NCI-H146 (cell line): Measurements from ENCODE around the gene PEX14.

Experiments used
- DNase-seq: peaks from one replicate; lab custom pipeline; 2025; lab: John Stamatoyannopoulos, UW

The PEX14 gene

DNA sequence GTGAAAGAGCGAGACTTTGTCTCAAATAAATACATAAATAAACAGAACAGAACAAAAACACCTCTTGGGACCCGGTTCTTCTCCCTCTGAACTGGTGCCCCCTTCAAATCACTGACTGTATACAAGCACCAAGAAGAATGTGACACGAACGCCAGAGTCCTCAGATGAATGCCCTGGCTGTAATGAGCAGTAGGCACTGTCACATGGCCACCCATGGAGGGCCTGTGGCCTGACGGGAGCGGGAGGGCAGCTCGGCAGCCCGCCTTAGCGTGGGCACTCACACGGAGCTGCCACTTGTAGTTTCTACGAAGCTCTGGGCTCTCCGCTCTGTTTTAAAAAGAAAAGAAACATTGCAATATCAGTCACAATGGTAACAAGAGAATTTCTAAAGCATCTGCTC lies 146.0 kb downstream of the PEX14 start:
- DNase-seq = no peak

DNA sequence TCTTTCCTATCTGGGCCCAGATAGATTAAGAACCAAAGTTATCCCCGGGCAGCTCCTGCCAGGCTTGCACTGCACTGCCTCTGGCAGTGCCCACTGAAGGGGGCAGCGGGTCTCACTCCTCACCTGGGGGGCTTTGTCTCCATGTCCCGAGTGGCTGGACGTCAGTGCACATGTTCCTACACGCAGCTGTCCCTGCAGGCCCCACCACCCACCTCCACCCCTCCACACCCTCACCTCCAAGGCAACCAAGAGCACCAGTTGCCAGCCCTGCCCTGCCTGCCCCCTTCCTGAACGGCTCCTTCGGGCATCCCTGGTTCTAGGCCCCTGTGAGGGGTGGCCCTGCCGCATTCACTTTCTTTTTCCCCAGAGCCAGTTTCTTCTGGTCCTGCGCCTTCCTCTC lies 147.2 kb downstream of the PEX14 start:
- no peak for DNase-seq

DNA sequence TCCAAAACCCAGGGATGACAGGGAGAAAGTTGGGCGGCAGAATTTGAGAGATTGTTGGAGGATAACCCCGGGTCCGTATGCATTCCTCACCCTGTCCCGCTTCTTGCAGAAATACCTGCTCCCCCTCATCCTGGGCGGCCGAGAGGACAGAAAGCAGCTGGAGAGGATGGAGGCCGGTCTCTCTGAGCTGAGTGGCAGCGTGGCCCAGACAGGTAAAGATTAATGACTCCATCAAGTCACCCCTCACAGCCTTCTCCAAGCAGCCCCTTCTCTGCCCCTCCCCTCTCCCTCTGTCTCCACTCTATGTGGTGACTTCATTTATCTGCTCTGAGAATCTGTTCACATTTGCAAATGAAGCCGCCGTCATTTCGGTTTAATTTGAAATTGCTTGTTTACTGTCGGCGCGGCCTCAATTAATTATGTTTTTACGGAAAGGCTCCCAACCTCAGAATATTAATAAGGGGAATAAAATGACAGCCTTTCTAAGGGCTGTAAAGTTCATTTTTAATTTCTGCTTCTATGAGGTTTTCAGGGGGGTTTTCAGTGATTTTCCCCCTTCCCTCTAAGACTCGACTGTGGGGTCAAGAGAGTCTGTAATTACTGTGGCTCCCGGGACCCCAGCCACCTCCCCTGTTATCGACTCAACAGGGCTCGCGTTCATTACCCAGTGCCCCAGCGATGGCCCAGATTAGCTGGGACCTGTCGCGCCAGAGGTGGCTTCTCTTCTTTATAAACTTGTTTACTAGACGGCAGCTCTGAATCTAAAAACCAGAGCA lies 148.3 kb downstream of the PEX14 start:
- DNase-seq = no peak

DNA sequence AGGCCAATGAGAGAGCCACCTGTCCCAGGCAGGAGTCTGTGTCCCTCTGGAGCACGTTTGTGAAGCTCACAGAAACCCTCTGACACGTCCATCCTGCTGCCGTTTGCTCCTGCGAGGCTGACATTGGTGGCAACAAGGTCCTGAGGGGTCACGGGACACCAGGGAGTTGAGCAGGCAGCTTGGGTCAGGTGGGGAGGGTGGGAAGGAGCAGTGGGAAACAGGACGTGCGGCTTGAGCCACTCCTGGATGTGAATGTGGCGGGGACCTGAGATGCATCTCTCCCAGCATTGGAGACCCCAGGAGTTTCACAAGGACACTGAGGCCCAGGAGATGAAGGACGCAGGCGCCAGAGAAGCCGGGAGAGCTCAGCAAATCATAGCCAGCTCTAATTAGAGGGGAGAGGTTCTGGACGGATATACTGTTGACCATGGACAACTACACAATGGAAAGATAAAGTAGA lies 149.0 kb downstream of the PEX14 start:
- no peak for DNase-seq

DNA sequence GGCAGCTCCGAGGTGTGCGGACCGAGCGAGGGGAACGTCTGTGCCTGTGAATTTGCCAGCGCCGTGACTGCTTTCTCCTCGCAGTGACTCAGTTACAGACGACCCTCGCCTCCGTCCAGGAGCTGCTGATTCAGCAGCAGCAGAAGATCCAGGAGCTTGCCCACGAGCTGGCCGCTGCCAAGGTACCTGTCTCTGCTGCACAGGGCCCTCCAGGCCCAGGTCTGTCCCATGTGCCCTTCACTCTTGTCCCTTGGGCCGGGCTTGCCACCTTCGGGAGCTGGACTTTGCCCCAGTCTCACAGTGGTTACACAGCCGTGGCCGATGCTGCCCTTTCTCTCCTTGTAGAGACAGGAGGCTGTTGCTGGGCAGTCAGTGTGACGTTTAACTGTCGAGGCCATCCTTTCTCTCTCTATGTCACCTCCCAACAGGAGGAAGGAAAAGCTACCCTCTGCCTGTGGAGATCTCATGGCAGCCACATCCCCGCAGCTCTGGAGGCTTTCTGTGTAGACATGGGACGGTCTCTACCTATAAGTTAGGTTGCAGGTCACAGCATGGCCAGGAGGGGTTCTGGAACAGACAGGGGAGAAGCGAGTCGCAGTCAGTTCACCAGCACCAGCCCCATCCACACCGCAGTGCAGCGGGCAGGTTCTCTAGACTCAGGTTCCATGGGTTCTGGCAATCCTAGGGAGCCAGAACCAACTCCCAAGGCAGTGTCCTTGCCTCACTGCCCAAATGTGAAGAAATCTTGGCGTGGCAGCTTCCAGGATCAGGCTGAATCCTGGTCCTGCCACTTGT lies 149.7 kb downstream of the PEX14 start:
- no peak for DNase-seq

DNA sequence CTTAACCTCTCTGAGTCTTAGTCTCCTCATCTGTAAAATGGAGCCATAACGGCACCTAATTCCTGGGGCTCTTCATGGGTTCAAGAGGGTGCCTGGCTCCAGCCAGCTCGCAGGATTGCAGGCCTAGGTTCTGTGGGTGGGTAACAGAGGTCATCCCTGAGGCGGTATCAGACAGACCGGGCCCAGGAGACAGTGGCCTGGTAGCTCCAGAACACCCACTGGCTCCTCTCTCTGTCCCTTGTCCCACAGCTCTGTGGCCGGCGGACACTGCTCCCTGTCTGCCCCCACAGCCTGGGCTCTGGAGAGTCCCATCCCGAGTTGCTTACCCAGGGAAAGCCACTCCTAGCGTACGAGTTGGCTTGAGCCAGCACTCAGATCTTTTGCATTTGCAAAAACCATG lies 150.3 kb downstream of the PEX14 start:
- DNase-seq = no peak

DNA sequence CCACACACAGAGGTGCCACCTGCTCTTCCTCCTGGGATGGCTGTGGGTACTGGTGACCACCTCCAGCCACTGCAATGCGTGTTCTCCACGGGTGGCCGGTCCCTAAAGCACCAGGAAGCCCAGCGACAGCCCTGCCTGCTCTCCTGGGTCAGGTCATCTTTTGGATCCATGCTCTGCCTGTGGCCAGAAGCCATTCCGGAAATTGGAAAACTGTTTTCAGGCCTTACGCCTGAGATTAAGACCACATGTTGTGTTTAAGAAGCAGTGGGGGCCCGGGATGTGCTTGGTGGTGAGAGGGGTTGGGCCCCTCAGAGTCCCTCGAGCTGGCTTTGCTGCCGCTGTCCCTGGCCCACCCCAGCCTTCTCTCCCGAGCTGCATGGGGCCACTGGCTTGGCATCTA lies 150.8 kb downstream of the PEX14 start:
- no peak for DNase-seq

DNA sequence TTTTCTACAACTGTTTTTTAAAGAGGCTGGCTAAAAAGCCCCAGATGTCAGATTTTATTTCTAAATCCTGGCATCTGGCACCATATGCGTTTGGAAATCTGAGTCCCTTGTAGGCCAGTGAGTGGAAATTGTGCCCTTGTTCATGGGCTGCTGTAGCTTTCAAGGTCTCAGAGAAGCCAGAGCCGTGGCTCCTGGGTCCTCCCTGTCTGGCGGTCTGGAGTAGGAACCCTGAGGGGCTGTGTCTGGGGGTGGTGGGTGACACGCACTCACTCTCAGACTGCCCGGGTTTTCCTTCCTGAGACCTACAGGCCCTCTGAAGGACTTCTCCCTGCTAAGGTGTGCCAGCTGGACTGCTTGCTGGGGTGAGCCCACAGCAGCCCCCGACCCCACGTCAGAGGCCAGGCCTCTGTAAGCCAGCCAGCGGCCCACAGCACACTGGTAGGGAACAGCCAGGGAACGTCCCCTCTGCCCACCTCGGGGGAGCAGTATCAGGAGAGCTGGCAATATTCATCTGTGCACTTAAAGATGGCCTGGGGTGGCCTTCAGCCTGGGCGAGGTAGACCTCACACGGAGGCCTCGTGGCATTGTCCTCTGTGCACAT lies 151.5 kb downstream of the PEX14 start:
- DNase-seq = no peak

DNA sequence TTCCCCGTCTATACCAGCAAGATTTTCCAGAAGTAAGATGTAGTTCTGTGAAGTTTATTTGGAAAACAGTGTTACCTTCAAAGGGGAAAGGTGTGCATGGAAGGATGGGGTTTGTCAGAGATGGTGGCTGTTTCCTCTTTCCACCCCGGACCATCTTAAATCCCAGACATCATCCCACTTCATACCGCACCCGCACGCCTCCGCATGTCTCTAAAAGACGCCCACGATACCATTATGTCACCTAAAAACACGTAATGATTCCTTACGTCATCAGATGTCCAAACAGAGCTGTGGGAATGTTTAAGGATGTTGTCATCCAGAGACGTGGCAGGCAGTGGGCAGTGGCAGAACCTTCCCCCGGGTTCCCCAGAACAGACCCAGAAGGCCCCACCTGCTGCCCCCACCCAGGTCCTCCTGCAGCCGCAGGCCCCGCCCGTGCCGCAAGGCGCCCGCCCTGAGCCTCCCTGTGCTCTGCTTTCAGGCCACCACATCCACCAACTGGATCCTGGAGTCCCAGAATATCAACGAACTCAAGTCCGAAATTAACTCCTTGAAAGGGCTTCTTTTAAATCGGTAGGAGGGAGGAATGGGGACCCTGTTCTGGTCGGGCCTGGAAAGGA lies 152.2 kb downstream of the PEX14 start:
- DNase-seq = no peak

DNA sequence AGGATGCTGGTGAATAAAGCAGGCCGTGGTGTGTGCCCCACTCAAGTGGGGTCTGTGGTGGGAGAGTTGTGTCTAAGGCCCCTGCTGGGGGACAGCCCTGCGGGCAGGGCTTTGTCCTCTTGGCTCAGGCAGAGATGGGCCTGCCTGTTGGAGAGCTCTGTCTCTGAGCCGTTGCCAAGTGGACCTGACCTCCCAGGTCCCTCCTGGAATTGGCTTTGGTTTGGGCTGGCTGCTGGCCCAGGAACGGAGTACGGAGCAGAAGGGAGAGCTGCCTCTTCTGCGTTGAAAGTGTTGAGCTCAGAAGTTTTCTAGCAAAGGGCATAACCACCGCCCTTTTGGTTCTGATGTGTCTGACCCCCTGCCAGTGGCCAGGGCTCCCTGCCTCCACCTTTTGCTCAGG lies 153.9 kb downstream of the PEX14 start:
- no peak for DNase-seq

DNA sequence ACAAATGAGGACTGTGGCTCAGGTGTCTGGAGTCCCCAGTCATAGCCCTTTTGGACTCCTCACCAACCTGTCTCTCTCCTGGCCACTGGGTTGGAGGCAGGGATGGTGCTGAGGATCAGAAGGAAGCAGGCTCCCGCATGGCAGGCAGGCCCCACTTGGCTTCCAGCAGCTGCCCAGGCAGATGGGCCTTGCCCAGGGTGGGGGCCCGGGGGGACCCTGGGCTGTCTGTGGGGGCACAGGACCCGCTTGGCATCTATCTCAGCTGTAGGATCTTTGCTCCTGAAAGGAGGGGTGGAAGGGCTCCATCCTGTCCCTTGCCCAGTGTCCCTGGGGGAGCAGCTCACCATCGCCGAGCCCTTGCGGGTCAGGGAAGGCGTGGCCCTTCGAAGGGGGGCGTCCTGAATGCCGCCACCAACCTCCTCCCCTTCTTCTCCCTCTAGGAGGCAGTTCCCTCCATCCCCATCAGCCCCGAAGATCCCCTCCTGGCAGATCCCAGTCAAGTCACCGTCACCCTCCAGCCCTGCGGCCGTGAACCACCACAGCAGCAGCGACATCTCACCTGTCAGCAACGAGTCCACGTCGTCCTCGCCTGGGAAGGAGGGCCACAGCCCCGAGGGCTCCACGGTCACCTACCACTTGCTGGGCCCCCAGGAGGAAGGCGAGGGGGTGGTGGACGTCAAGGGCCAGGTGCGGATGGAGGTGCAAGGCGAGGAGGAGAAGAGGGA lies 154.5 kb downstream of the PEX14 start:
- no peak for DNase-seq

DNA sequence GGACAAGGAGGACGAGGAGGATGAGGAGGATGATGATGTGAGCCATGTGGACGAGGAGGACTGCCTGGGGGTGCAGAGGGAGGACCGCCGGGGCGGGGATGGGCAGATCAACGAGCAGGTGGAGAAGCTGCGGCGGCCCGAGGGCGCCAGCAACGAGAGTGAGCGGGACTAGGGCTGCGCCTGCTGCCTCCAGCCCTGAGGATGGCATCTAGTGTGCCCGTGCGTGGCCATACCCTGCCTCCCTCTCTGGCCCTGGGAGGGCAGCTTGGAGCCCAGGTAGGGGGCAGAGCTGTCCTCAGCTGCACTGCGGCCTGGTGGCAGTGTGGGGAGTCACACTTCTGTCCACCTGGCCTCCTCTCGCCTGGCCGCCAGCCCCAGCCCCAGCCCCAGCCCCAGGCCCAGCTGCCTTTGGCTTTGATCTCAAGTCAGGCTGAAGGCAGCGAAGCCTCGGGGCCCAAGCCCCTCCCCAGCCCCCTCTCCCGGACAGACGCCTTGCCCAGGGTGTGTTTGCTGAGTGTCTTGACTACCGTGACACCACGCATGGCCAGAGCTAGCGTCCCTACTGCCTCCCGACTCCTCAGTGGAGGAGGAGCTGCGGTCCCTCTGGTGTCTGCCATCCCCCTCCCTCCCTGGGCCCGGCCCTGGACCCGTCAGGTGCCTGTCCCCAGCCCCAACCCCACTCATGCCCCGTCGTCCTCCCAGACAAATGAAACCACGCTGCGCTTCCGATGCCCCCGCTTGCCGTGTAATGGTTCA lies 155.2 kb downstream of the PEX14 start:
- DNase-seq = no peak

DNA sequence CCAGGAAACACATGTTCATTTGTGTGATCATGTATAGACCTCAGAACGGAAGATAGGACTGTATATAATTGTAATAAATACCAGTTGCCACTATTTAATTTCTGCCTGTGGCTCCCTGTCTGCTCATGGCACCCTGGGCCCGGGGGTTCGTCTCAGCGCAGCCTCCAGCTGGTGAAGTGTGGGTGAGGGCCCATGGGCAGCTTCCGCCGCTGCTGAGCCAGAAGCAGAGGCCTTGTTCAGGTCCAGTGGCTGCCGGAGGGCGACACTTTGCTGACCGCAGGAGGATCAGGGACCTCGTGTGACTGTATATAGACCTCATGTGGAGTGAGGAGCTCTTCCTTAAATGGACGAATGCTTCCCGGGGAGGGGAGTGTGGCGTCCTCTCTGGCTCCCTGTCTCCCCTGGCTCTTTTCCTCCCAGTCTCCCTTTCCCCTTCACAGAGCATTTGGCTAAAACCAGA lies 155.9 kb downstream of the PEX14 start:
- no peak for DNase-seq

DNA sequence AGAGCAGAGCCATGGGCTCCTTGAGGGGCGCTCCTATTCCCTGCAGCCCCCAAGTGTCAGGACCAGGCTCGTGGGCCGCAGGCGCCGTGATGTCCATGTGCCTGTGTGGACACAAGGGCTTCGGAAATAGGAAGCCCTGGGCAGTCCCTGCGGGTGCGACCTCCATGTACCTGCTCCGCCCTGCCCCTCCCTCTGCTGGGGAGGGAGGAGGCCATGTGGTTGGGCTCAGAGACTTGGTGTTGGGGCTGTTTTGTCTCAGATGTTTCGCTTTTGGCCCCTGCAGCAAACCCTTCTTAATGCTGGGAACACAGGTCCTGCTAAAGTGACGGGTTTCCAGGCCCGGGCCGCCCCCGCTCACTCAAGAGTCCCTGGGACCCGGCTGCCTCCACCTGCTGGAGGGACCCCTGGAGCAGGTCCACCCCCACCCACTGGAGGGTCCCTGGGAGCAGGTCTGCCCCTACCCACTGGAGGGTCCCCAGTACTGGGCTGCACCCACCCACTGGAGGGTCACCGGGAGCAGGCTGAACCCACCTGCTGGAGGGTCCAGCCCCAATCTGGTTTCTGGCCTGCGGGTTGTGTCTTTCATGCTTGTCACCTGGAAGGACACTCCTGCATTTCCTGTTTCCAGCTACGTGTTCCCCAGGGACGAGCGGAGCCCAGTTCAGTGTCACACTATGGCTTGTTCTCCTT lies 156.5 kb downstream of the PEX14 start:
- no peak for DNase-seq

DNA sequence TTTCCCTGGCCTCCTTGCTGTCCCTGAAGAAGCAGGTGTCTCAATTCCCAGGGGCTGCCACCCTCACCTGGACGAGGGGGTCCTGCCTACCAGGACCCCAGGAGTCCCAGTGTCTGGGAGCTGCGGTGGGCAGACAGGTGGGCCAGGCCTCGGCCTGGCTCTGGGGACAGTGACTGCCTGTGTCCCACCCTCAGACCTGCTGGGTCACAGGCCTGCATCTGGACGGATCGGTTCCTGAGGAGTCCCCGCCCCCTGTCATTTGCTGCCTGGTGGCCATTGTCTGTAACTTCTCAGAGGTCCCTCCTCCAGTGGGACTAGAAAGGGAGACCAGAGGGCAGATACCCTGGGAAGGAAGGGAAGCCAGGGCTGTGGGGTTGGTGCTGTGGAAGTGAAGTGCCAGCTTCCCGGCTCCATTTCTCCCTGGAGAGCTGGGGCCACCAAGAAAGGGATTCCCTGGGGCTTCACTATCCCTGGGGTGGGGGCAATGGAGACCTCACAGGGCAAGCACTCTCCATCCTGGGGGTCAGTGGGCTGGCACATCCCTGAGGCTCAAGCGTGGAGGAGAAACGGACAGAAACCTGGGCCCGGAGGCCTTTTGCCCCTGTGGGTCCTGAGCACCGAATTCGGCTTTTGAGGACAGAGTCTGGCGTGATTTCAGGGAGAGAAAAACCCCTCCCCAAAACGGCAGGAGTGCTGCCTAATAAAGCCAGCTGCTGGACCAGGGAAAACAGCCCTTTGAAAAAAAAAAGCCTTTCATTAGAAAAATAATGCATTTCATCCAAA lies 157.3 kb downstream of the PEX14 start:
- no peak for DNase-seq

DNA sequence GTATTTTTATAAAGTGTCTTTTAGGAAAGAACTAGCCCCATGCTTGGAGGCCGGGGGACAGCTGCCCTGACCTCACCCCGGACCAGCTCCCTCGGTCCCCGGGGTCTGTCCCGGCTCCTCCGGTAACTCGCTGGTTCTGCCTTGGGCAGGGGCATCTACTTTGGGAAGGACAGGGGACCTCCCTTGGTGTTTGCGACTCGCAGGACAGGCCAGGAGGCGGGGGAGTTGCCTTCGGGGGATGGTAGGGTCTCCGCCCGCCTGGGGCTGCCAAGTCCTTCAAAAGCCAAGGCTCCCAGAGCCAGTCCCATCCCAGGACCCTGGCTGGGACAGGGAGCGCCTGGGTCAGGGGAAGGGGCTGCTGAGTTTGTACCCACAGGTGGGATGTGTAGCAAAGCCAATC lies 157.9 kb downstream of the PEX14 start:
- DNase-seq = no peak

DNA sequence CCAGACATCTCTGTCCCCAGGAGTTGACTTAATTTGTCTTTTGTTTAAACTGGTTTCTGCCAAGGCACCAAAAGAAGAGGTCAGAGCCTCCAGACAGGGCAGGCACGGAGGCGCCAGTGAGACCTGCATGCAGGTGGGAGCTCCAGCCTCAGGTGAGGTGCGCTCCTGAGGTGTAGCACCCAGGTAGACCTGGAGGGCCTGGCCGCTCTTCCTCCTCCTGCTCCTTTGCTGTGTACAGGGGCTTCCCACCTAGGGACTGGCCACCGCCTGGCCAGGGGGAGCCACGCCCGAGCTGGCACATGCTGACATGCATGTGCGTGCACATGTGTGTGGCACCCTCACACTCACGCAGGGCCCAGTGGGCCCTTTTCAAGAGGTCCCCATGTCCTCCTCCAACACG lies 158.7 kb downstream of the PEX14 start:
- no peak for DNase-seq

DNA sequence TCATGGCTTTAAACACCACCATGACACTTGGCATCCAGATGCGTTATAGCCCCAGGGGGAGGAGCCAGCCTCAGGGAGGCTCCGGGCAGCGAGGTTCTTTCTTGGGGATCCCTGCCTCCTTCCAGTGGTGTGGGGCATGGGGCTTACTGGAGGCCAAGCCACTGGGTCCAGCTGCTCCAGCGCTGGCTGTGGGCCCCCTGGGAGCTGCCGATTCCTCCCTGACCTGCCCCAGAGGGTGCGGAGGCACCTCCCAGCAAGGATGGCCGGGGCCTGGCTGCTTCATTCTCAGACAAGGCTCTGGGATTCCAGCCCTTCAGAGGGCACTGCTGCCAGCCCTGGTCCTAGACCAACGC lies 159.3 kb downstream of the PEX14 start:
- DNase-seq = no peak

DNA sequence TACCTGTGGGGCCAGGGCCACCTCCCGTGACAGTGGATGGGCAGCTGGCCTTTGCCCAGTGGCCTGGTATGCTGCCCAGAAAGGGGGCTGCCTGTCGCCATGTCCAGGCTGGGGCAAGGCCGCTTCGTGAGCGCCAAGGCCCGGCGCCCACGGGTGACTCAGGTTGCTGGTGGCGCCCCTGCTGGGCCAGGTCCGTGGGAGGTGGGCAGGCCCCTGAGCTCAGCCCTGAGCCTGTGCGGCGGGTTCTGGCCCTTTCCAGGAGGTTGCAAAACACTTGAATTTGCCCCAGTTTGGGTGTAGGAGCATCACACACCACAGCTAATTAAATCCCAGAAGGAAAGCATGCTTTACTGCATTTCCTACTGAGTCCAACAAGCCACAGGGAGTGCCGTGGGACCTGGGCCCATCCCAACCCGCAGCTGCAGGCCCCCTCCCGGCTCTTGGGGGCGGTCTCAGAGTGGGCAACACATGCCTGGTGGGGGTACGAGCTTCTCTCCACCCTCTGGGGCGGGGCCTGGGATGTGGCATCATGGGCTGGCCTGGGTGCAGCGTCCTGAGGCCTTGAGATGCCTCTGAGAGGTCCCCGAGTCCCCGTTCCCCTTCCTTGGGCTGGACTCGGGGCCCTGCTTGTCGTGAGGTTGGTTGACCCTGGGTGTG lies 159.8 kb downstream of the PEX14 start:
- no peak for DNase-seq
